ENCODE measurements around the gene ITGB1.
"Not testable (repeated sequence)": the region's sequence is repeated elsewhere in the genome, so short reads cannot be mapped to it uniquely, and the experiment has no call there.

ITGB1 gene

GRCh38 chr10:32958085-32959005 lies at the start of gene ITGB1:
Gene ITGB1 (minus strand): TSS chr10:32958230. CDS start chr10:32935558, 22,672 bp downstream.
- peak; percentile 92 for DNase-seq (ENCODE audit: low spot score)

DNA sequence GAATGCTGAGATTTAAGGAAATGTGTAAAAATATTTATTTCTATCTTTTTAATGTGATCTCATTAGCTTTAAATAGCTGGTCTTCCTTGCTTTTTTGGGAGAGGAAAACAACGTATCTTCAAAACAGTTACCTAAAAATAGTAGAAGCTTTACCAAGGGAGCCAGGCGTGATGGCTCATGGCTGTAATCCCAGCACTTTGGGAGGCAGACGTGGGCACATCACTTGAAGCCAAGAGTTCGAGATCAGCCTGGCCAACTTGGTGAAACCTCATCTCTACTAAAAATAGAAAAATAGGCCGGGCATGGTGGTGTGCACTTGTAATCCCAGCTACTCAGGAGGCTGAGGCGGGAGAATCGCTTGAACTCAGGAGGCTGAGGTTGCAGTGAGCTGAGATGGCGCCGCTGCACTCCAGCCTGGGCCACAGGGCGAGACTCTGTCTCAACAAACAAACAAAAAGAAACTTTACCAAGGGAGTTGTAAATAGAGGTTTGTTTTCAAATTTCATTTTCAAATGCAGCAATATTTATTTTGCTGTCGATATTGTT lies 48.4 kb upstream of the ITGB1 start:
- no peak for DNase-seq (ENCODE audit: low spot score)

DNA sequence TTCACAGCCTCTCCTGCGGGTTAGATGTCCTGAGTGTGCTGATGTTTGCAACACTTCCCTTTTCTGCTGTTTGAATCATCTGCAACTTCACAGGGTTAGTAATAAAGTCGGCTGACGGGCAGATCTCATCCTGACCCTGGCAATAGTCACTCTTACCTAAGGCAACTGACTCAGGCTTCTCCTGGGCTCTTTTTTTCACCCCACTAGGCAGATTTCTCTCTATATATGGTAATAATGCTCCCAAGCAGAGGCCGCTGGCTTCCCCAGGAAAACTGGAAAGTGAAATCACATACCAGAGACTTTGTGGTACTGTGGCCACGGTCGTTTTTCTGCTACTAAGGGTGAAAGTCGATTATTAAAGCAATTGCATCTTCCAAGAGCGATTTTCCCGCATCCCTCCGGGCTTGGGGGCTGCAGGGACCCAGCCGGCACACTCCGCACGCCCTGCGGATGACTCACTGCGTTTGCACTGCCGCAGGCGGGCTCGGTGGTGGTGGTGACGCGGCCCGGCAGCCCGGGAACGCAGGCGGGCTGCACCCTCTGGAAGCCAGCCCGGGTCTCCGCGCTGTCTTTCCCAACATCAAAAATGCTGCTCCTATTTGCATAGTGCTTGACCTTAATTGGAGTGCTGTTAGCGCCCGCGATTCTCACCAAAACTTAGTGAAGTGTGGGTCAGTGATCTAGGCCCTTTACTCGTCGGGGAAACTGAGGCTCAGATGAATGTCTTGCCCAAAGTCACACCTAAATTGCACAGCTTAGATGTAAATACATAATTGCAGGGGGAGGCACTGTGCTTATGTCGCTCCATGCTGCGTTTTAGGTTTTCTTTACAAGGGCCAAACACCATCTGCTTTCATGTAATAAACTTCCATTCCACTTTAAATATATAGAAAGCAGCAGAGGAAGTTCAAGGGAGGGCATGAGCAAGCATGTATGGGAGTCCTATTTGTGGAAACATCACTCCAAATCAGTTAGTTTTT lies 47.6 kb upstream of the ITGB1 start:
- DNase-seq (ENCODE audit: low spot score) = peak; percentile 90

DNA sequence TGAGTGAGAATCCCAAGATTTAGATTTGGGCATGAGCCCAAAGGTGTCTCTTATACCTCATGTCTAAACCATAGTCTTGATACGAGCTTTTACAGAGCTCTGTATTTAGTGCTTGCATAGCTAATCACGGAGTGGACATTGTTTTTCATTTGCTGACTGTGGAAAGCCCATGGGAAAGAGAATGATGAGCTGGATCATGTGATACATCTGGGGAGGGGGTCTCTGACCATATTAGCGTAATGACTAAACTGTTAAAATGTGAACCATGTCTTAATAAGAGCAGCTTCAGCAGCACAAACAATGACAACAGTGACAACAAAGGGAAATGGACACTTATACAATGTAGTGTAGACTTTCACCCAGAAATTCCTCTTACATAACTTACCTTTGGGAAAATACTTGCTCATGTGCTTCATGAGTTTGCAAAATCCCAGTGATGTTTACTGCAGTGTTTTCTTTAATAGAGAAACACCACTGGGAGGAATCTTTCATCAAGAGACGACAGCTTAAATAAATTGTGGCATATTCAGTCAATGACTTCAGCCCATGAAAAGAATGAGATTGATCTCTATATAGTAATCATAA lies 44.0 kb upstream of the ITGB1 start:
- no peak for DNase-seq (ENCODE audit: low spot score)

DNA sequence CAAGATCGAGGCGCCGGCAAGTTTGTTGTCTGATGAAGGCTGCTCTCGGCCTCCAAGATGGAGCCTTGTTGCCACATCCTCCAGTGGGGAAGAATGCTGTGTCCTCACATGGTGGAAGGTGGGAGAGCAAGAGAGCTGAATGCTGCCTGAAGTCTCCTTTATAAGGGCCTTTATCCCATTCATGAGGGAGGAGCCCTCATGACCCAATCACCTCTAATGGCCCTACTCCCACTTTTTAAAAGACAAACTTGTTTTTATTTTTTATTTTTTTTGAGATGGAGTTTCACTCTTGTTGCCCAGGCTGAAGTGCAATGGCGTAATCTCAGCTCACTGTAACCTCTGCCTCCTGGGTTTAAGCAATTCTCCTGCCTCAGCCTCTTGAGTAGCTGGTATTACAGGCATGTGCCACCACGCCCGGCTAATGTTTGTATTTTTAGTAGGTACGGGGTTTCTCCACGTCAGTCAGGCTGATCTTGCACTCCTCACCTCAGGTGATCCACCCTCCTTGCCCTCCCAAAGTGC lies 40.1 kb upstream of the ITGB1 start:
- DNase-seq (ENCODE audit: low spot score) = not testable (repeated sequence)

GRCh38 chr10:32995751-32996150 lies 37.7 kb upstream of the ITGB1 start:
- no peak for DNase-seq (ENCODE audit: low spot score)

DNA sequence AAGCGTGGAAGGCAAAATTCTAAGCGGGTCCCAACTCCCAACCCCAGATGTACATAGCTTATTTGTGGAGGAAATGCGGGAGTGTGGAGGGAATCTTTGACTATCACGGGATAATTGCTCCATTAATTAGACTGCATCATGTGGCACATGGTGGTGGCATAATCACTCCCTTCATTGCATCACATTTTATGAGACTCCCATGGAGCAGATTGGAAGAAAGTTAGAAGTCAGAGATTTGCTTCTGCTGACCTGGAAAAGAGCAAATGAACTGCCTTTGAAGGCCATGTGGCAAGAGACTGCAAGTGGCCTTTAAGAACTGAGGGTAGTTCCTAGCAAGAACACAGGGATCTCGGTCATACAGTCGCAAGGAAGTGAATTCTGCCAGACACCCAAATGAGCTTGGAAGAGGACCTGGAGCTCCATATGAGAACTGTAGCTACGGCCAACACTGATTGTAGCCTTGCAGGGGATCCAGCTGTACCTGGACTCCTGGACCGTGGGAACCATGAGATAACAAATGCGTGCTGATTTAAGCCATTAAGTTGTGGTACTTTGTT lies 37.1 kb upstream of the ITGB1 start:
- DNase-seq (ENCODE audit: low spot score) = no peak

- DNase-seq (ENCODE audit: low spot score) = not testable (repeated sequence)
Measured at GRCh38 chr10:32994632-32995031, 36.6 kb upstream of the ITGB1 start.

DNA sequence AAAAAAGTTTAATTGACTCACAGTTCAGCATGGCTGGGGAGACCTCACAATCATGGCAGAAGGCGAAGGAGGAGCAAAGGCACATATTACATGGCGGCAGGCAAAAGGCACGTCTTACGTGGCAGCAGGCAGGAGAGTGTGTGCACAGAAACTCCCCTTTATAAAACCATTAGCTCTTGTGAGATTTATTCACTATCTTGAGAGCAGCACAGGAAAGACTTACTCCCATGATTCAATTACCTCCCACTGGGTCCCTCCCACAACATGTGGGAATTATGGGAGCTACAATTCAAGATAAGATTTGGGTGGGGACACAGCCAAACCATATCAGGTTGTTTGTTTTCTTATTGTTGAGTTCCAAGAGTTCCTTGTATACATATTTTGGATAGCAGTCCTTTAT lies 34.3 kb upstream of the ITGB1 start:
- DNase-seq (ENCODE audit: low spot score) = not testable (repeated sequence)

GRCh38 chr10:32990811-32991210 lies 32.8 kb upstream of the ITGB1 start:
- no peak for DNase-seq (ENCODE audit: low spot score)

DNA sequence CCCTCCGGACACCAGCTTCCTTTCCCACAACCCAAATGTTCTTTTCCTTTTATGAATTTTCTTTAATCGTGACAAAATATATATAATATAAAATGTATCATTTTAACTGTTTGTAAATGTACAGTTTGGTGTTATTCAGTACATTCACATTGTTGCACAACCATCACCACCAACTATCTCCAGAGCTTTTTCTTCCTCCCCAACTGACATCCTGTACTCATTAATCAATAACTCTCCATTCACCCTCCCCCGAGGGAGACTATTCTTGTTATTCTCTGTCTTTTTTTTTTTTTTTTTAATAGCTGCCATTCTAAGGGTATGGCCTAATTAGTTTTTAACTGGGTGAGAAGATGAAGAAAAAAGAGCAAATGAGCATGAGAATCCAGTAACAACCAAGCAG lies 30.6 kb upstream of the ITGB1 start:
- DNase-seq (ENCODE audit: low spot score) = no peak

GRCh38 chr10:32987172-32987571 lies 29.1 kb upstream of the ITGB1 start:
- DNase-seq (ENCODE audit: low spot score) = no peak

DNA sequence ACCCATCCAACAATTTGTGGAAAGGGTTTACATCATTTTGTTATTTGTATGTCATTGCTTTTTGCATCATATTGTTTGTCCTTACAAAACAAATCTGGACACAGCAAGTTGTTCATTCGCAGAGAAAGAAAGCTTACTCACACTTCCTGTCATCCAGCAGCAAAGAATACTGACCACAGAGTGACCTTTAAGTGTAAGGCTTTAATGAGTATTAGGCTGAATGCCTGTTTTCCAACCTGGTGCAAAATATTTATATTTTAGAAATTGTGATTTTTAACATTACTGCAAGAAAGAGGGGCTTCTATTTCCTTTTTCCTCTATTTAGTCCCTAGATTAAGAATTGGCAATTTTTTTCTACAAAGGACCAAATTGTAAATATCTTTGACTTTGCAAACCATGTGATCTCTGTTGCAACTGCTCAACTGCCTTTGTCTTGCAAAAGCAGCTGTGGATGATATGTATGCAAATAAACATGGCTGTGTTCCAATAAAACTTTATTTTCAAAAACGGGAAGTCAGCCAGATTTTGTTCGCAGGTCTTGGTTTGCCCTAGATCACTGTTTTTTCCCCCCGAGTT lies 27.8 kb upstream of the ITGB1 start:
- DNase-seq (ENCODE audit: low spot score) = no peak

DNA sequence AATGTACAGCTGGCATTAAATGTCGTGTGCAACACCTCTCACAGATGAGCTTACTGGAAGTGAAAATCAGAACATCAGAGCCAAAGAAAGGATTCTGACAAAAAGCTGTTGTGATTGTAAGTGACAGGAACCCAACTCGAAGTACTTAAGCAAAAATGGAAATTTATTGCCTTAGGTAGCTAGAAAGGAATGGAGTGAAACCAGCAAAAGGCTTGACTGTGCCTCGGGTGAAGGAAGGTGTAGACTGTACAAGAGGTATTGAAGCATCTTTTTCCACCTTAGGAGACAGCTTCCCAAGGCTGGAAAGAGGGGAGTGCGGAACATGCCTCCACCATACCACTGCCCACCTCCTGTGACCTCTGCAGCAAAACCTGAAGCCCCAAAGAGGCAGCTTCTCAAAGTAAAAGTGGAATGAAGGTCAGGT lies 27.3 kb upstream of the ITGB1 start:
- DNase-seq (ENCODE audit: low spot score) = no peak

- no peak for DNase-seq (ENCODE audit: low spot score)
Measured at GRCh38 chr10:32984003-32984600, 26.1 kb upstream of the ITGB1 start.

DNA sequence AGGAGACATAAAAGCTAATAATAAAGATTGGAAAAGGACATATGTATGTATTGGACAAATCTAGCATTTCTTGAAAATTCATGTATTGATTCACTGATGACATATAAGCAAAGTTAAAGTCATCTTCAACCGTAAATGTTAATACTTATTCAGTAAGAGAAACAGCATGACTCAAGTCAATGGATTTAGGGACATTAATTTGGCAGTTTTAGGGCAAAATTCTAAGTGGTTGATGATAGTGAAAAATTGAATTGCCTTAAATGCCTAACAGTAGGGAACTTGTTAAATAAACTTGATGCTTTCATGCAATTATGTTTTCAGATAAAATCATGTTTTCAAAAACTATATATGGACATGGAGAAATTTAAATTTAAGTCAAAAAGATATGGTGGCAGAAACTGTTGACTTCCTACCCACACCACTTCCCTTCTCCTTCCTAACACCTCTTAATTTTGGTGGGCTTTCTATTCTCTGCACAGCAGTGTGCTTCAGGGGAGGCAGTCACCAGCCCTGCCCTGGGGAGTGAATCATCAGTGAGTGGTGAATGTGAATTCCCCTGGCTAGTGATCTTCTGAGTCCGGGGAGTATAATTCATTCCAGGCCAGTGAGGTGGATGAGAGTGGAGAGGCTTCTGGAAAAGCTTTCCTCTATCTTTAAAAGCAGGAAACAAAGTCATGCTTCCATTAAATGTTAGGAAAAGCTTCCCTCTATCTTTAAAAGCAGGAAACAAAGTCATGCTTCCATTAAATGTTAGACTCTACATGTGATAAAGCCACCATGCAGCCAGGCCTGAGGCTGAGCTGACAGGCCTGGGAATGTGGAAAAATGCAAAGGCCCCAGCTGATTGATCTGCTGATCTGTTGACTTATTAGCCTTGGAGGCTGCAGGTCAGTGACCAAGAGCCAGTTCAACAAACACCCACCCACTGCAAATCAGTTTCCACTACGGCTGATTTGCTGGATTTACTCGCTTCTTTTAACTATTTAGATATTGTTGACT lies 25.2 kb upstream of the ITGB1 start:
- peak; percentile 68 for DNase-seq (ENCODE audit: low spot score)

DNA sequence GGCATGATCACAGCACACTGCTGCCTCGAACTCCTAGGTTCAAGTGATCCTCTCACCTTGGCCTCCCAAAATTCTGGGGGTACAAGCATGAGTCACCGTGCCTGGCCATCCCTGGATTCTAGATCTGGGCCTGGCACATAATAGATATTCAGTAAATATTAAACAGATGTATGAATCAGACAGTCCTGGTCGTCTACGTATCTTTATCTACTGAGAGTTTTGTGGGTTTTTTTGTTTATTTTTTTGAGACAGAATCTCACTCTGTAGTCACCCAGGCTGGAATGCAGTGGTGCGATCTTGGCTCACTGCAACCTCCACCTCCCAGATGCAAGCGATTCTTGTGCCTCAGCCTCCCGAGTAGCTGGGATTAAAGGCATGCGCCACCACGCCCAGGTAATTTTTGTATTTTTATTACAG lies 24.3 kb upstream of the ITGB1 start:
- no peak for DNase-seq (ENCODE audit: low spot score)

GRCh38 chr10:32981760-32982159 lies 23.7 kb upstream of the ITGB1 start:
- no peak for DNase-seq (ENCODE audit: low spot score)
